ENCODE results near the gene NEXMIF. TPM values are rescaled to one million over a fixed set of nuclear protein-coding genes. Genes with fewer than 3 reads are reported as not detected.
"Not testable (repeated sequence)": the region's sequence is repeated elsewhere in the genome, so short reads cannot be mapped to it uniquely, and the experiment has no call there.

NEXMIF gene
- total RNA-seq, 1 donor from 2014 or later, result 0.15 TPM

DNA sequence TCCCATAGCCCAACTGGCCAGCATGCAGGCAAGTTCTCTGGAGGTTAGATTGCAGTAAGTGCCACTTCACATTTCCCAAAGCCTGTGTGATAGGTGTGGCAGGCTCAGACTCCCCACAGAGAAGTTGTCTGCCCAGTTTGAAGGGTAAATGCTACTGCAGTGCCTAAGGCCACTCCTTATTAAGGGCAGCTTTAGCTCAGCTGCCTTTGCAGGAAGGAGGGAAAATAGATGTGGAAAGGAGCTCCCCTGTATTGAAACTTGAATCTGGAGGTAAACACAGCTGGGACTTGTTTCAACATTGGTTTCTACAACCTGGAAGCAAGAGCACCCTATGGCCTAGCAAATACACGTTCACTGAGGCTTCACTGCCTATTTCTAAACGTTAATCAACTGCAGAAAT, 22.4 kb downstream of the NEXMIF start:
- Mint-ChIP-seq H3K27me3 (ENCODE audit: low read depth) (no peaks in the 10 kb centered on the region), H3K27ac (ENCODE audit: unreplicated experiment) (no peak overlapping the region), H3K9me3 (ENCODE audit: low read depth) (peaks cover 18% of the 10 kb centered on the region), H3K4me1 (ENCODE audit: low read depth) (no peaks in the 10 kb centered on the region), H3K4me3 (ENCODE audit: unreplicated experiment) (no peak overlapping the region), H3K36me3 (ENCODE audit: low read depth) (no peaks in the 10 kb centered on the region)
- no peak for DNase-seq (ENCODE audit: low spot score)
- TF ChIP-seq, protein P1, sequence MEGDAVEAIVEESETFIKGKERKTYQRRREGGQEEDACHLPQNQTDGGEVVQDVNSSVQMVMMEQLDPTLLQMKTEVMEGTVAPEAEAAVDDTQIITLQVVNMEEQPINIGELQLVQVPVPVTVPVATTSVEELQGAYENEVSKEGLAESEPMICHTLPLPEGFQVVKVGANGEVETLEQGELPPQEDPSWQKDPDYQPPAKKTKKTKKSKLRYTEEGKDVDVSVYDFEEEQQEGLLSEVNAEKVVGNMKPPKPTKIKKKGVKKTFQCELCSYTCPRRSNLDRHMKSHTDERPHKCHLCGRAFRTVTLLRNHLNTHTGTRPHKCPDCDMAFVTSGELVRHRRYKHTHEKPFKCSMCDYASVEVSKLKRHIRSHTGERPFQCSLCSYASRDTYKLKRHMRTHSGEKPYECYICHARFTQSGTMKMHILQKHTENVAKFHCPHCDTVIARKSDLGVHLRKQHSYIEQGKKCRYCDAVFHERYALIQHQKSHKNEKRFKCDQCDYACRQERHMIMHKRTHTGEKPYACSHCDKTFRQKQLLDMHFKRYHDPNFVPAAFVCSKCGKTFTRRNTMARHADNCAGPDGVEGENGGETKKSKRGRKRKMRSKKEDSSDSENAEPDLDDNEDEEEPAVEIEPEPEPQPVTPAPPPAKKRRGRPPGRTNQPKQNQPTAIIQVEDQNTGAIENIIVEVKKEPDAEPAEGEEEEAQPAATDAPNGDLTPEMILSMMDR (IDR thresholded peaks at IDR 0.05), result no peak

DNA sequence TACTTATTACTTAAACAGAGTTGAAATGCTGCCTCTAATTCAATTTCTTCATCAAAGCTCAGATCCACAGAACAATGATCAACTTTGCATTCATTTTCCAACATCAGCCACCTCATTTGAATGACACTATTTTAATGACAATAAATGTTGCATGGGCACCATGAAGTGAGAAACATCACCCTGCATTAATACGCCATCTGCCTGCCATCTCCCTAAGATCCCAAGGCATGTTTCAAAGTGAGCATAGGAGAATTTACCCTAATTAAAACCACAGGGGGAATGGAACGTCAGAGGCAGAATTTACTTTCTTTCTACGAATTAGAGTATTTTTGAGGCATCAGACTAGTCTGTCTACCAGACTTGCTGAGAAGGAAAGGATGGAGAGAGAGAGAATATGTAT, 32.7 kb downstream of the NEXMIF start:
- H3K27me3 Mint-ChIP-seq (ENCODE audit: low read depth), result no peaks in the 10 kb centered on the region
- H3K4me1 Mint-ChIP-seq (ENCODE audit: low read depth), result no peaks in the 10 kb centered on the region
- TF ChIP-seq, protein P1 (IDR thresholded peaks at IDR 0.05), result no peak
- H3K4me3 Mint-ChIP-seq (ENCODE audit: unreplicated experiment), result no peak overlapping the region
- no peak overlapping the region for H3K27ac Mint-ChIP-seq (ENCODE audit: unreplicated experiment)
- DNase-seq (ENCODE audit: low spot score), result no peak
- H3K36me3 Mint-ChIP-seq (ENCODE audit: low read depth), result no peaks in the 10 kb centered on the region
- peaks cover 7% of the 10 kb centered on the region for H3K9me3 Mint-ChIP-seq (ENCODE audit: low read depth)

DNA sequence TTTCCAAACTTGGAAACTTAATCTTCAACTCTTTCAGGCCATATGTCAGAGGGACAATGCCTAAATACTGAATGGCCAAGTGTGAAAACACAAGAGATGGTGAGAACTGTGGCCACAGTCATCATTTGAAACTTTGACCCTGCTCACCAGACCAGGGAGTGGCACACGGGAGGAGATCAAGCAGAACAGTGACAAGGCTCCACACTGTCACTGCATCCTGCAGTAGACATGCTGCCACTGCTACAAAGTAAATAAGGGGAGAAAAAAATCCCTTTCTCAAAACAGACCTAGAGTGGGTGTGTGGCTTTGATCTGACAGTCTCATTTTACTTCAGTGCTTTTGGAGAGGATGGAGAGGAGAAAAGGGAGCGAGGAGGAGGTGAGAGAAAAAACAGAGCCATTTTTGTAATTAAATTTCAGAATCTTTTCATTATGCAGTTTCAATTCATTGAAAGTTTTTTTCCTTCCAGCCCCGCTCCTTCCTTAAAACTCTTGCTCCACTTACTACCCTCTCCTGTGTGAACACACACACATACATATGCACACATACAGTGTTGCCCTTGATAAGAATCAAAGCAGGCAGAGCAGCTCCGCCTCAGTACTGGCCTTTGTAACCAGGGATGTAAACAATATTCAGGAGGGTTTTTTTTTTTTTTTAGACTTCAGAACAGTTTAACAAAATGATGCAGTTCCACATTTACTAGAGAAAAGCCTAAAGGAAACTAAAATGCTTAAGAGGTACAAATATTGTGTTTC, 34.4 kb downstream of the NEXMIF start:
- no peak for DNase-seq (ENCODE audit: low spot score)
- peaks cover 1% of the 10 kb centered on the region for H3K36me3 Mint-ChIP-seq (ENCODE audit: low read depth)
- H3K4me3 Mint-ChIP-seq (ENCODE audit: unreplicated experiment), result no peak overlapping the region
- no peak overlapping the region for H3K27ac Mint-ChIP-seq (ENCODE audit: unreplicated experiment)
- H3K27me3 Mint-ChIP-seq (ENCODE audit: low read depth), result no peaks in the 10 kb centered on the region
- no peaks in the 10 kb centered on the region for H3K4me1 Mint-ChIP-seq (ENCODE audit: low read depth)
- H3K9me3 Mint-ChIP-seq (ENCODE audit: low read depth), result peaks cover 3% of the 10 kb centered on the region
- TF ChIP-seq, protein P1 (IDR thresholded peaks at IDR 0.05), result no peak

DNA sequence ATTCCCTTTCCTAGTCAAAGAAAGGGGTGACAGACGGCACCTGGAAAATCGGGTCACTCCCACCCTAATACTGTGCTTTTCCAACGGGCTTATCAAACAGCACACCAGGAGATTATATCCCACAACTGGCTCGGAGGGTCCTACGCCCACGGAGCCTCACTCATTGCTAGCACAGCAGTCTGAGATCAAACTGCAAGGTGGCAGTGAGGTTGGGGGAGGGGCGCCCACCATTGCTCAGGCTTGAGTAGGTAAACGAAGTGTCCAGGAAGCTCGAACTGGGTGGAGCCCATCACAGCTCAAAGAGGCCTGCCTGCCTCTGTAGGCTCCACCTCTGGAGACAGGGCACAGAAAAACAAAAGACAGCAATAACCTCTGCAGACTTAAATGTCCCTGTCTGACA, 42.9 kb downstream of the NEXMIF start:
- DNase-seq (ENCODE audit: low spot score), result peak; percentile 41
- H3K4me3 Mint-ChIP-seq (ENCODE audit: unreplicated experiment); H3K4me1 Mint-ChIP-seq (ENCODE audit: low read depth); H3K27me3 Mint-ChIP-seq (ENCODE audit: low read depth); H3K36me3 Mint-ChIP-seq (ENCODE audit: low read depth); H3K27ac Mint-ChIP-seq (ENCODE audit: unreplicated experiment): not testable (repeated sequence)
- peaks cover 48% of the 10 kb centered on the region for H3K9me3 Mint-ChIP-seq (ENCODE audit: low read depth)

DNA sequence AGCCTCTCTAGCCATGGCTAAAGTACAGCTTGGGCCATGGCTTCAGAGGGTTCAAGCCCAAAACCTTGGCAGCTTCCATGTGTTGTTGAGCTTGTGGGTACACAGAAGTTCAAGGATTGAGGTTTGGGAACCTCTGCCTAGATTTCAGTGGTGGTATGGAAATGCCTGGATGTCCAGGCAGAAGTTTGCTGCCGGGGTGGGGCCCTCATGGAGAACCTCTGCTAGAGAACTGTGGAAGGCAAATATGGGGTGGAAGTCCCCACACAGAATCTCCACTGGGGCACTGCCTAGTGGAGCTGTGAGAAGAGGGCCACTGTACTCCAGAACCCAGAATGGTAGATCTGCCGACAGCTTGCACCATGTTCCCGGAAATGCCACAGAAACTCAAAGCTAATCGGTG, 59.5 kb downstream of the NEXMIF start:
- no peaks in the 10 kb centered on the region for H3K4me1 Mint-ChIP-seq (ENCODE audit: low read depth)
- TF ChIP-seq, protein P1 (IDR thresholded peaks at IDR 0.05), result no peak
- peaks cover 35% of the 10 kb centered on the region for H3K9me3 Mint-ChIP-seq (ENCODE audit: low read depth)
- no peak for DNase-seq (ENCODE audit: low spot score)
- H3K4me3 Mint-ChIP-seq (ENCODE audit: unreplicated experiment), result no peak overlapping the region
- H3K27ac Mint-ChIP-seq (ENCODE audit: unreplicated experiment), result no peak overlapping the region
- no peaks in the 10 kb centered on the region for H3K36me3 Mint-ChIP-seq (ENCODE audit: low read depth)
- H3K27me3 Mint-ChIP-seq (ENCODE audit: low read depth), result no peaks in the 10 kb centered on the region

DNA sequence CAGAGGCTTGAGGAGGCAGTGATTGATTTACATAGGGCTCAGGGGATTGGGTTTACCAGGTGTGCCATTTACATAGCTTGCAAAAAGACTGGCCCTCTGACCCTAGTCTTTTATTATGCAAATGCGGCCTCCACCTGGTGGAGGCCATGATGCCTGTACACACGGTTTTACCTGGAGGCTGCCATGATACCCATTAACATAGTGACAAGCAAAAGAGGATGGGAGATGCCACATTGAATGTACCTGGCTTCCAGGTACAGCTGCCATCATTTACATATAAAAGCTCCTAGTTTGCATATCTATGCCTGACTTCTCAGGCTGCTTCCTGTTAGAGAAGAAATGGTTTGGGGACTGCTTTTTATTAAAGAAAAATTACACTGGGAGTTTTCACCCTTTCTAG, 72.0 kb downstream of the NEXMIF start:
- Mint-ChIP-seq H3K27me3 (ENCODE audit: low read depth) (no peaks in the 10 kb centered on the region), H3K9me3 (ENCODE audit: low read depth) (peaks cover 65% of the 10 kb centered on the region), H3K4me1 (ENCODE audit: low read depth) (no peaks in the 10 kb centered on the region), H3K36me3 (ENCODE audit: low read depth) (no peaks in the 10 kb centered on the region), H3K27ac (ENCODE audit: unreplicated experiment) (no peak overlapping the region), H3K4me3 (ENCODE audit: unreplicated experiment) (no peak overlapping the region)
- TF ChIP-seq, protein P1 (IDR thresholded peaks at IDR 0.05), result no peak
- no peak for DNase-seq (ENCODE audit: low spot score)
